HUES6 (cell line): ENCODE data around the gene NOXA1.

Experiments used
- H3K27ac ChIP-seq: 2 replicates; pipeline ENCODE4 v1.7.0; 2013; ENCODE audit warnings: low read depth, mild to moderate bottlenecking, low read length, inconsistent platforms
- H3K27me3 ChIP-seq: 2 replicates; pipeline ENCODE4 v1.6.1; 2013; ENCODE audit warnings: low read length; ENCODE audit not compliant: control insufficient read depth, insufficient read depth
- H3K36me3 ChIP-seq: 2 replicates; pipeline ENCODE4 v1.6.1; 2013; ENCODE audit warnings: low read length; ENCODE audit not compliant: control insufficient read depth, insufficient read depth
- H3K4me1 ChIP-seq: 2 replicates; pipeline ENCODE4 v1.6.1; 2013; ENCODE audit warnings: low read length; ENCODE audit not compliant: control insufficient read depth, insufficient read depth
- H3K4me3 ChIP-seq: 2 replicates; pipeline ENCODE4 v1.5.1; 2013; ENCODE audit warnings: low read depth, low read length
- H3K9ac ChIP-seq: one replicate; pipeline ENCODE4 v1.6.1; 2013; ENCODE audit warnings: mild to moderate bottlenecking, low read length
- H3K9me3 ChIP-seq: 2 replicates; pipeline ENCODE4 v1.6.1; 2013; ENCODE audit warnings: low read depth, low read length; ENCODE audit not compliant: control insufficient read depth, insufficient read depth

The NOXA1 gene

GRCh38 chr9:137388589-137389427 is 34.4 kb upstream of the NOXA1 start:
- no peak overlapping the region for H3K9ac ChIP-seq
- H3K4me1 ChIP-seq: no peaks in the 10 kb centered on the region
- H3K27me3 ChIP-seq: no peaks in the 10 kb centered on the region
- H3K4me3 ChIP-seq: no peak overlapping the region
- no peaks in the 10 kb centered on the region for H3K36me3 ChIP-seq
- no peaks in the 10 kb centered on the region for H3K9me3 ChIP-seq
- H3K27ac ChIP-seq: no peak overlapping the region

GRCh38 chr9:137389428-137389746 is 33.8 kb upstream of the NOXA1 start:
- H3K9me3 ChIP-seq: no peaks in the 10 kb centered on the region
- H3K4me1 ChIP-seq: no peaks in the 10 kb centered on the region
- H3K36me3 ChIP-seq: no peaks in the 10 kb centered on the region
- no peak overlapping the region for H3K4me3 ChIP-seq
- no peak overlapping the region for H3K27ac ChIP-seq
- no peak overlapping the region for H3K9ac ChIP-seq
- H3K27me3 ChIP-seq: no peaks in the 10 kb centered on the region

- H3K36me3 ChIP-seq: no peaks in the 10 kb centered on the region
- H3K9me3 ChIP-seq: no peaks in the 10 kb centered on the region
- no peaks in the 10 kb centered on the region for H3K4me1 ChIP-seq
- no peaks in the 10 kb centered on the region for H3K27me3 ChIP-seq
- no peak overlapping the region for H3K4me3 ChIP-seq
- no peak overlapping the region for H3K9ac ChIP-seq
- H3K27ac ChIP-seq: no peak overlapping the region
Measured at GRCh38 chr9:137390553-137391410, 32.4 kb upstream of the NOXA1 start.

- Histone ChIP-seq H3K4me3 (no peak overlapping the region), H3K9ac (no peak overlapping the region), H3K36me3 (no peaks in the 10 kb centered on the region; the same call in 1 of the 2 replicates), H3K27ac (no peak overlapping the region), H3K4me1 (no peaks in the 10 kb centered on the region), H3K9me3 (no peaks in the 10 kb centered on the region), H3K27me3 (no peaks in the 10 kb centered on the region)
Measured at GRCh38 chr9:137391411-137391754, 31.8 kb upstream of the NOXA1 start.

GRCh38 chr9:137392232-137393007 is 30.8 kb upstream of the NOXA1 start:
- Histone ChIP-seq H3K4me3 (no peak overlapping the region), H3K9ac (no peak overlapping the region), H3K27me3 (no peaks in the 10 kb centered on the region), H3K27ac (no peak overlapping the region), H3K9me3 (0 out of 2 replicates have a peak, but pooled peaks cover 1% of the 10 kb centered on the region), H3K4me1 (no peaks in the 10 kb centered on the region), H3K36me3 (no peaks in the 10 kb centered on the region; the same call in 1 of the 2 replicates)

GRCh38 chr9:137393176-137394150 is 29.7 kb upstream of the NOXA1 start:
- H3K36me3 ChIP-seq: no peaks in the 10 kb centered on the region; the same call in 1 of the 2 replicates
- no peak overlapping the region for H3K9ac ChIP-seq
- no peaks in the 10 kb centered on the region for H3K4me1 ChIP-seq
- H3K9me3 ChIP-seq: 0 out of 2 replicates have a peak, but pooled peaks cover 4% of the 10 kb centered on the region
- no peaks in the 10 kb centered on the region for H3K27me3 ChIP-seq
- no peak overlapping the region for H3K4me3 ChIP-seq
- H3K27ac ChIP-seq: no peak overlapping the region

- H3K36me3 ChIP-seq: no peaks in the 10 kb centered on the region; the same call in 1 of the 2 replicates
- no peak overlapping the region for H3K4me3 ChIP-seq
- no peak overlapping the region for H3K9ac ChIP-seq
- H3K27me3 ChIP-seq: no peaks in the 10 kb centered on the region
- no peaks in the 10 kb centered on the region for H3K4me1 ChIP-seq
- H3K27ac ChIP-seq: no peak overlapping the region
- 0 out of 2 replicates have a peak, but pooled peaks cover 4% of the 10 kb centered on the region for H3K9me3 ChIP-seq
Measured at GRCh38 chr9:137394866-137395665, 28.1 kb upstream of the NOXA1 start.

- Histone ChIP-seq H3K9ac (no peak overlapping the region), H3K27me3 (no peaks in the 10 kb centered on the region), H3K27ac (no peak overlapping the region), H3K4me1 (no peaks in the 10 kb centered on the region), H3K36me3 (no peaks in the 10 kb centered on the region; the same call in 1 of the 2 replicates), H3K9me3 (0 out of 2 replicates have a peak, but pooled peaks cover 4% of the 10 kb centered on the region), H3K4me3 (no peak overlapping the region)
Measured at GRCh38 chr9:137395666-137396010, 27.6 kb upstream of the NOXA1 start.

GRCh38 chr9:137396227-137396626 is 27.0 kb upstream of the NOXA1 start:
- H3K36me3 ChIP-seq: no peaks in the 10 kb centered on the region; the same call in 1 of the 2 replicates
- no peaks in the 10 kb centered on the region for H3K4me1 ChIP-seq
- H3K27me3 ChIP-seq: no peaks in the 10 kb centered on the region
- no peak overlapping the region for H3K4me3 ChIP-seq
- H3K9me3 ChIP-seq: peaks cover 7% of the 10 kb centered on the region; the same call in 1 of the 2 replicates
- H3K9ac ChIP-seq: no peak overlapping the region
- no peak overlapping the region for H3K27ac ChIP-seq
